ENCODE results near the gene USP48.

- TF ChIP-seq GATA2 (IDR thresholded peaks at IDR 0.05; ENCODE audit: low read depth, low read length) (no peak), GATA3 (IDR thresholded peaks at IDR 0.05; ENCODE audit: low read depth, low read length) (no peak)
Measured at GRCh38 chr1:21823206-21823979, 40.4 kb upstream of the USP48 start.

All from SH-SY5Y (cell line).